Activated CD4-positive, alpha-beta T cell treated with anti-CD3 and anti-CD28 coated beads, Interleukin-2, amount 50 U/mL, for 48 hours (primary cell): Measurements from ENCODE around the gene MCMBP.
A peak's percentile ranks its signal among the peaks of the same experiment; 100 is the strongest.
"Not testable (repeated sequence)": the region's sequence is repeated elsewhere in the genome, so short reads cannot be mapped to it uniquely, and the experiment has no call there.

ENCODE experiments used
- DNase-seq, 2 experiments: peaks; one replicate each; pipeline ENCODE4 v3.0.0-alpha.2; 2020

MCMBP gene

DNA sequence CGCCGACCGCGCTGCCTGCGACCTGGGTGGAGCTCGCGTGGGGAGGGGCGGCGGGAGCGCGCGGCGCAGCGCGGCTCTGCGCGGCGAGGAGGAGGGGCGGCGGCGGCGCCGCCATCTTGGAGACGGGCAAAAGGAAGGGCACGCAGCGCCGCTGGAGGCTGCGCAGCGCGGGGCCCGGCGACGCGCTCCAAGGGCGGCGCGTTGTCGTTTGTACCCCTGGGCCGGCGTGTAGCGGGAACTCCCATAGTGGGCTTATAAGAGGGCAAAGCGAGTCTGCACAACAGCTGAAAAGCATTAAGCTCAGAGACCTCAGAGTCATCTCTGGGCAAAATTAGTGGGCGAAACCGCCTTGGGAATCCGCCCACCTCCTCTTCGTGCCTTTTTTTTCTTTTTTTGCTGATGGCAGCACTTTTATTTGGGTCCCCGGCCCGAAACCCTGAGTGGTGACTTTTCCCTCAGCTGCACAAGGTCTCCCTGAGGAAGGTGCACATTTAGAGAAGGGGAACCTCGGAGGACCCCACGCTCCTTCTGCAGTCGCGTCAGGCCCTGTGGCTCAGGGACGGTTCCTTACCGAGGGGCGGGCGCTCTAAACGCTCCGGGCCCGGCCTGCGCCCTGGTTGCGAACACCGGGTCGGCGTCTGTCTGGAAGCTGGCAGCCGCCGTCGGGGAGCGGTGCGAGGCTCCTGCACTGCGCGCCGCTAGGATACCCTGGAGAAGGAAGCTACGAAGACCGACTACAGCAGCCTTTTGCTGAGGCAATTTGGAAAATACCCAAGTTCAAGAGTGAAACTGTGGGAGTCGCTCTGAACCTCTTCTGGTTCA lies 428 bp upstream of the MCMBP start:
- peak; percentile 85 to 86 for DNase-seq

DNA sequence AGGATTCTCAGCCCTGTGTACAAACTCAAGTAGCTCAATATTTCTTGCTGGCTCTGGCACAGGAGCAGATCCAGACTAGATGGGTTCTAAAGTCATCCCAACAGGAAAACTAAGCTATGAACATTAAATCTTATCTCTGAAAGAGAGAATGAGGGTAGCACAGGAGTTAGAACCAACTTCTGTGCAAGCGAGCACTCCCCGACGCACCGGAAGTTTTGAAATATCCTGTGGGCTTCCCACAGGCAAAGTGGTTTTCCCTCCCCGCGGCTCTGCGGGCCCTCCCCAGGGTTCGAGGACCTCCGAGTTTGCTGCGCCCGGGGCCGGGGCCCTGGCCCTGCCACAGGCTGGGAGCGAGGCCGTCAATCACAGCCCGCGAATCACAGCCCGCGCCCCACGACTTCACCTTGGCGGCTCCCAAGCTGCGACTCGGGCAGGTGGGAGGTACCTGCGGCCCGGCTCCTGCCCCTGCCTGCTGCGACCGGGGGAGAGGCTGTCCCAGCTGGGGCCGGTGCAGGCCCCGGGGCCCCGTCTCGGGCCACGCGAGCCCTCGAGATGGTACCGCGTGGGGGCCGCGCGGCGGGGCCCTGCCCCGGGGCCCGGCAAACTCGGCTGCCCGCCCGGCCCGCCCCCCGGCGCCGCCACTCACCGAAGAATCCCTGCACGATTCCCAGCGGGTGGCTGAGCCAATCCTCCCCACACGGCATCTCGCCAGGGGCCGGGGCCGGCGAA lies 598 bp downstream of the MCMBP start:
- DNase-seq = peak; percentile 57 to 58

DNA sequence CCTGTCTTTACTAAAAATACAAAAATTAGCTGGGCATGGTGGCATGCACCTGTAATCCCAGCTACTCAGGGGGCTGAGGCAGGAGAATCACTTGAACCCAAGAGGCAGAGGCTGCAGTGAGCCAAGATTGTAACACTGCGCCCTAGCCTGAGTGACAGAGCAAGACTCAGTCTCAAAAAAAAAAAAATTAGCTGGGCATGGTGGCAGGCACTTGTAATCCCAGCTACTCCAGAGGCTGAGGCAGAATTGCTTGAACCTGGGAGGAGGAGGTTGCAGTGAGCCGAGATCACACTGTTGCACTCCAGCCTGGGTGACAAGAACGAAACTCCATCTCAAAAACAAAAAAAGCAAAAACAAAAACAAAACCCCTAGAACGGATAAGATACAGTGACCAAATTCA lies 3.2 kb downstream of the MCMBP start:
- not testable (repeated sequence) for DNase-seq

DNA sequence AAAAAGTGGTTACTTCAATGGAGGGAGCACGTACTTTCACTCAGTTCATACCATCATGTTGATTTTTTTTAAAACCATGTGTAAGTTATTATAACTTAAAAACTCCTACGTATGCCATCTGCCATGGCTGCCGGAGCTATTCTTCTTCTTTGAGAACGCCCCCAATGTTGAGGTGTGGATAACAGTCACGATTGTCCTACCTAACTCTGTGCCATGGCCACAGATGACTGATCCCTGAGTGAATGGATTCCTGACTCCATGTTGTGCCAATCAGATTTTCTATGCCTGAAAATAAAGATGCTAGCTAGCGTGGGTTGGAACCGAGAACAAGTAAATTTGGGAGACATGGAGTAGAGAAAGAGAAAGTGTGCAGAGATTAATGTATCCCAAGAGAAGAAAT lies 5.3 kb downstream of the MCMBP start:
- DNase-seq = no peak

DNA sequence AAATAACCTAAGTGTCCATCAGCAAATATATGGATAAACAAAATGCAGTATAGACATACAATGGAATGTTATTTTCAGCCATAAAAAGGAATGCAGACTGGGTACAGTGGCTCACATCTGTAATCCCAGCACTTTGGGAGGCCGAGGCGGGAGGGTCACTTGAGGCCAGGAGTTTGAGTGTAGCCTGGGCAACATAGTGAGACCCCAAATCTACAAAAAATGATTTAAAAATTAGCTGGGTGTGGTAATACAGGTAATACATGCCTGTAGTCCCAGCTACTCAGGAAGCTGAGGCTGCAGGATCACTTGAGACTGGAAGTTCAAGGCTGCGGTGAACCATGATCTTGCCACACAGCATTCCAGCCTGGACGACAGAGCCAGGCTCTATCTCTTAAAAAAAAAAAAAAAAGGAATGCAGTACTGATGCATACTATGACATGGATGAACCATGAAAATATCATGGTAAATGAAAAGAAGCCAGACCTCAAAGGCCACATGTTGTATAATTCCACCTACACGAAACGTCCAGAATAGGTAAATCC lies 6.9 kb downstream of the MCMBP start:
- DNase-seq = no peak

DNA sequence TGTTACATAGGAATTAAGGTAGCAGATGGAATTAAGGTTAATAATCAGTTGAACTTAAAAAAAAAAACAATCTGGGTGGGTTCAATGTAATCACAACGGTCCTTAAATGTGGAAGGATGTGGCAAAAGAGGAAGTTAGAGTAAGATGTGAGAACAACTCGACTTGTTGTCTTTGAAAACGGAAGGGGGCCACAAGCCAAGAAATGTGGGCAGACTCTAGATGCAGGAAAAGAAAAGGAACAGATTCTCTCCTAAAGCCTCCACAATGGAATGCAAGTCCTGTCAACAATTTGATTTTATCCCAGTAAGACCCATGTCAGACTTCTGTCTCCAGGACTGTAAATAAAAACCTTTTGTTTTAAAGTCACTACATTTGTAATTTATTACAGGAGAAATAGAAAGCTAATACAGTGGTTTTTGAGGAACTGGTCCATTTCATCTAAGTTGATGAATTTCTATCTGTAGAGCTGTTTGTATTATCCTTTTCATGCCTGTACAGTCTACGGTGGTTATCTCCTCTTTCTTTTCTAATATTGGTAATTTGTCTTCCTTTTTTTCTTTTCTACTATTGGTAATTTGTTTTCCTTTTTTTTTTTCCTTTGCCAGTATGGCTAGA lies 8.6 kb downstream of the MCMBP start:
- no peak for DNase-seq

DNA sequence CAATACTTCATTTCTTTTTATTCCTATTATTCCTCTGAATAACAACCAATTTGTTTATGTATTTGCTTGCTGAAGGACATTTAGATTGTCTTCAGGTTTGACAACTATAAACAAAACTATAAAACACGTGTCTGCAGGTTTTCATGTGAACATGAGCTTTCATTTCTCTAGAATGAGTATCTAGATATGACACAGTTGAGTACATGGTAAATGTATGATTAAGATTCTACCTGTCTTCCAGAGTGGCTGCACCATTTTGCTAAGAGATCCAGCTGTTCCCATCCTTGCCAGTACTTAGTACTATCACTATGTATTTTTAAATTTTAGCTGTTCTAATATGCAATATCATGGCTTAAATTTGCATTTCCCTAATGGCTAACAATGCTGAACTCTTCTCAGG lies 10.1 kb downstream of the MCMBP start:
- DNase-seq = no peak

DNA sequence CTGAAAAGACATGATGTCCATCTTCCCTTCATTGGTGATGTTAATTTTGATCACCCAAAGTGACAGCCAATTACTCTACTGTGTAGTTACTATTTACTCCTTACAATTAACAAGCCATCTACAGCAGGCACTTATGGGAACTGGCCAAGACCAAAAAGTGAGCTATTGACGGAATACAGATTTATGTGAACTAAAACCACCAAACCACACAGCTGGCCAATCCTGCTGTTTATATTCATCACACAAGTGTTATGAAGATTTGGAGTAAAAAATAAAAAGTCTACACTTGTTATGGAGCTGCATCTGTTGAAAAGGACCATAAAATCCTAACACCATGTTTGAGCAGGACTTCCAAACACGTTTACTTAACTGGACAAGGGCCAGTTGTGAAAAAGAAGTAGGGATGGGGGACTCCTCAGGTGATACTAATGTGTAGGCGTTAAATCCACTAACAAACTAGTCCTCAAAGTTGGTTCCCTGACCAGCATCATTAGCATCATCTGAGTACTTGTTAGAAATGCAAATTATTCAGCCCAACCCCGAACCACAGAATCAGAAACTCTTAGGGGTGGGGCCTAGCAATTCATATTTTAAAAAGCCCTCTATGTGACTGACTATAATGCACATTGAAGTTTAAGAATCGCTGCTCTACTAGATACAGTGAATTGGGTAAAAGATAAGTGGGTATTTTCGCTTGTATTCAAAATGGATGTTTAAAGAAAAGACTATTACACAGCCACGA lies 11.6 kb downstream of the MCMBP start:
- no peak for DNase-seq

DNA sequence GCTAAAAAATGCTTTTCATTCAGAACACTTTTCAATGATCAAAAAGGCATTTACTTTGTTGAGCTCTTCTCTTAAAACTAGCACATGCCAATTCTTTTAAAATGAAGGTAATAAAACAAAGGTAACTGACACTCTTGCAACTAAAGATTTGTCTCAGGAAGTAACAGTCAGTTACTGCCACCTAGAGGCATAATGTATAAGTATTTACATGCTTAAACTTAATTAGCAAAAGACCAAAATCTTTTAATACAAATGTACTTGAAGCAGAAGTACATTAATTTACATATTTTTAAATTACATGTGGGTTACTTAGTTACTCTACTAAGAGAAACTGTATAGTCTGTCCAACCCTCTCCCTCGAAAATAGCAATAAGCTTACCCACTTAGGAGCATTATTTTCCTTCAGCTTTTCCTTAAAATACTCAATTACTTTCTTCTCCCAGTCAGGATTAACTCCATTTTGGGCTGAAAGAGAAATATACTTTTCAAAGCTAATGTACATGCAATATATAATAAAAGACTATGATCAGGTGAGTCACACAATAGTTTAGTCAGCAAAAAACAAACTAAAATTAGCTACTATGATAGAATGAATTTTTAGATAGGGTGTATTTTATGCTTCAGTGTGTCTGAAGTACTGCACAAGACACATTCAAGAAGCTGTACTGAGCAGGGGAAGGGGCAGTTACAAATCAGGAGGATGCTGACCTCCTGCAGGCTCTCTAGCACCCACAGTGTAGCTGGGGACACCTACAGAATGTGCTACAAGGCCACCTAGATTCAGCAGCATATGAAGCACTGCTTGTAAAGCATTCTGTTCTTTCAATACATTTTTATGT lies 13.0 kb downstream of the MCMBP start:
- DNase-seq = no peak

DNA sequence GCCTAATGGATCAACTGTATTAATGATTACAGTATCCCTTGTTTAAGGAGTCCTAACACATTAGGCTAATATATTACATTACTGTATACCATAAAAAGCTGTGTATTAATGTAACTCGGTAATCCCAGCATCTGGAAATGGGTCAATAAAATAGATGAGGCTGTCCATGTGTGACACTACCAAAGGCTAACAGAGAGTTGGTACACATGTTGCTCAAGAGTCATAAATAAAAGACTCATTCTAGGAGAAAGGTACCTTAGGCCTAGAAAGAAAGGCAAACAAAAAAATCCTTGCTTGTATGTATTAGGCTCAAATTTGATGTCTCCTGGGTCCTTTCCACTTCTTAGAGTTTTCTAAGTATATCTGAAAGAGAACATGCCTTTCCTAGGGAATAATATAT lies 14.6 kb downstream of the MCMBP start:
- DNase-seq = no peak

DNA sequence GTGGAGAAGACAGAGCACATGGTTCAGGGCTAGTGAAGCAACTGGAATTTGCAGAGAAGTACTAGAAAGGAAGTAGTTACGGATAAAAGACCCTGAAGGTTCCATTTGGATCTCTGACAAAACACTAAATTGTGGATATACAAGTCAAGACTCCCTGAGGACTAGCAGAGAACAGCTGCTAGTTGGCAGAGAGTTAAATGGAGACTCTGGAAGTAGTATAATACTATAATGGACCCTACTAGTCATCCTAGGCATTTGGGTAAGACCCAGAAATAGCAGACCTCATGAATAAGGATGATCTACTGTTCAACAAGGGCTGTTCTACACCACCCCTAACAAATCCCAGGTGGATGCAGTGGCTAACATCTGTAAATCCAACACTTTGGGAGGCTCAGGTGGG lies 19.1 kb downstream of the MCMBP start:
- no peak for DNase-seq

DNA sequence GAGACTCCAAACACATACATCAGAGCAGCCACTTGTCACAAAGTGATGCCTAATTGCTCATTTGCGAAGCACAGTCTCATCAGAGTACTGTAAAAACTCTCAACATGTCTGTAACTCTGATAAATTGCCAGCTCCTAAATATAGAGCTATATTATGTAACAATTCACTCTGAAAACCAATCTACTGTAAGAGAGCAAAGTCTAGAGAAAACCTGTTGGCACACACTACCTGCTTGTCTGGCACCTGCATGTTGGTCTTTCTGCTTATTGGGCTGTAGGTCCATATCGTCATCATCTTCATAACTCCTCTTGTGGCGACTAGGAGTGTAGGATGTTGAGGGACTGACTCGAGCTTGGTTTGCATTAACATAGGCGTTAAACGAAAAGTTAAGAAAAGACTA lies 19.8 kb downstream of the MCMBP start:
- DNase-seq = no peak

DNA sequence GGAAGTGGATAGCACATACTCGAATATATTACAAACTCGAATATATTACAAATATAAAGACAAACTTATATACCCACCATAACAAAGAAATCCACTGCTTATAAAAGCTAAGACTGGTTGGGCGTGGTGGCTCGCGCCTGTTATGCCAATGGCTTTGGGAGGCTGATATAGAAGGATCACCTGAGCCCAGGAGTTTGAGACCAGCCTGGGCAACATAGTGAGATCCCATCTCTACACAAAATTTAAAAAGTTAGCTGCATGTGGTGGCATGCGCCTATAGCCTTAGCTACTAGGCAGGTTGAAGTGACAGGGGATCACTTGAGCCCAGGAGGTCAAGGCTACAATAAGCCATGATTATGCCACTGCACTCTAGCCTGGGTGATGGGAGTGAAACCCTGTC lies 20.4 kb downstream of the MCMBP start:
- DNase-seq = no peak

DNA sequence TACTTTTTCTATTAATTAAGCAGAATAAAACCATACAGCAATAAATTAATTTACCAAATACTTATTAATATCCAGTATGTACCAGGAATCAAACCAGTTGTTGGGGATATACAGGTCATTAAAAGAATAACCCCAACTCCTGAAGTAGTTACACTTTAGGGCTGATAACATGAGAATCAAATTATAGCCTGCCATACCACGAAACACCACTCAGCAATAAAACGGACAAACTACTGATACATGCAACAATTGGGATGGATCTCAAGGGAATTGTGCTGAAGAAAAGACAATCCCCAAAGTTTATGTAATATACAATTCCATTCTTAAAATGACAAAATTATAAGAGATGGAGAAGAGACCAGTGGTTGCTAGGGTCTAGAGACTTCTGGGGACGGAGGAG lies 22.7 kb downstream of the MCMBP start:
- DNase-seq = no peak

DNA sequence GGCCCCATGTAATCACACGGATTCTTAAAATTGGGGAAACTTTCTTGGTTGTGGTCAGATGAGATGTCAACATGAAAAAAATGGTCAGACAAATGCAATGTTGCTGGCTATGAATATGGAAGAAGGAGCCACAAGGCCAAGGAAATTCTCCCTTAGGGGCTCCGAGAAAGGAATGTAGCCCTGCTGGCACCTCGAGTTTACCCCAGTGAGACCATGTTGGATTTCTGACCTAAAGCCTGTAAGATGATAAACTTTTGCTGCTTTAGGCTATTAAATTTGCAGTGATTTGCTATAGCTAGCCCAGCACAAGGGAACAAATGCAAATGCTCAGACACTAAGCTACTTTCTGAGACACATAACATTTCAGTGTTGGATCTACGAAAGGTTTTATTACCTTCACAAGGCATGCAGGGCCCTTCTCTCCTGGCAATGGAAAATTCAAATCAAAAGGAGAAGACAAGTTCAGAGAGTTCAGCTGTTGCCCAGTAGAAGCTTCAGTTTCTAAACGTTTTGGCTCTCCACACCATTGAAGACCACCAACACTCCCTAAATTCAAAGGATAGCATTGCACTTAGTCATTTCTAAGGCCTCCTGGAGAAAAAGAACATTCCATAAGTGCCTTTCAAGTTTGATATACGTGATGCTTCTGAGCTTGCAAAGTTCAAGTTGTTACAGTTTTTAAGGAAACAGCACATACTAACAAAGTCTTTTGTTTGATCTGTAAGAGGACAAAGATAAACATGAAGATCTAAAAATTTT lies 23.4 kb downstream of the MCMBP start:
- no peak for DNase-seq

DNA sequence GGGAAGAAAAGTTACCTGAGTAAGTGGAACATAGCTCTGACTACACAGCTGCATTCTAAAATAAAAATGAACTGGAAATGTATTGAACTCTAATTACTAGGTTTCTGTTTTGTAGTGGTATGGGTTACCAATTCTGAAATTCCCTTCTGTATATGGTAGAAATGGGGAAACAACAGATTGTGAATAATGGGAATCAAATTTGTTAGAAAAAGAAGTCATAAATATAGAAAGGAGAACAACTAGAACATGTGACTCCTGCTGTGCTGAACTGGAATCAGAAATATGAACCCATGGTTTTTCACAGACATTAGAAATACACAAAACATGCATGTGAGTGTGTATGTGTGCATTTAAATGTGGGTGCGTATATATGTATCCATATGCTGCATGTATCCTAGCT lies 27.0 kb downstream of the MCMBP start:
- DNase-seq = no peak

DNA sequence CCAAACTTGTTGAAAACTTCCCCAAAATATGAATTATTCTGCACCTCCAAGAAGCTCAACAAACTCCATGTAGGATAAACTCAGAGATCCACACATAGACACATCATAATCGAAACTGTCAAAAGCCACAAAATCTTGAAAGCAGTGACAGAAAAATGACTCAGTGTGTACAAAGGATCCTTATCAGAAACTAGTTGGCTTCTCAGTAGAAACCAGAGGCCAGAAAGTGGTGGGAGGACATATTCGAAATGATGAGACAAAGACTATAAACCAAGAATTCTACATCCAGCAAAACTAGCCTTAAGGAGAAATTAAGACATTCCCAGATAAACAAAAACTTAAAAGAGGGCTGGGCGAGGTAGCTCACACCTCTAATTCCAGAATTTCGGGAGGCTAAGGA lies 38.5 kb downstream of the MCMBP start:
- DNase-seq = peak in 1 of 2 experiments; percentile 20

DNA sequence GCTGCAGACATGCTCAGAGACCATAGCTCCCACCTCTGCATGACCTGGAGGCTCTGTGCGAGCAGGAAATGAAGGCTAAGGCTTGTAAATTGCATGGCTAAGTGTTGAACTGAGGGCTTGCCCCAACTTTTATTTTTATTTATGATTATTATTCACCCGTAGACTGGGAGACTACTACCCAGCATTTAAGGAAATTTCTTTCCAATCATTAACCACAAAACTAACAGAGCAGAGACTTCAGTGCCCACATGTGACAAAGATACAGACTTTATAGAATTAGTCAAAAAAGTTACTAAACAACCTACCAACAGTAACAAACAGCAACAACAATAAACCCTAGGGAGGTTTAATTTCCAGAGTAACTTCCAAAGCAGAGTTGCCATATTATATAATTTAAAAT lies 39.7 kb downstream of the MCMBP start:
- no peak for DNase-seq

DNA sequence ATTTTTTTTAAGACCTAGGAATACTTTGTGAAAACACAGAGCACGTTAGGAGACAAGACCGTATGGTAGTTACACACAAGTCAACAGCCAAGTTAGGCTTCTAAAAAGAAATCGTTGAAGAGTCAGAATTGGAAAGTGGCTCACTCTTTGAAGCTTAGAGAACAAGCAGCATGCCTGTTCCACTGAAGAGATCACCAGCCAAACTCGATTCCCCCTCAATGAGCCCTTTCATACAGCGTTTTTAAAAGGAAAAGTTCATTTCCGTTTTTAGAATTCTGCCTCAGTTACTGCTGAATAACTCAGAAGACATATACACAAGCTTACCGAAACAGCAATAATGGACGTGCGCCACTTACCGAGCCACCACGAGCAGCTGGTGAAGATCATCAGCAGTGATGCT lies 41.0 kb downstream of the MCMBP start:
- no peak for DNase-seq

DNA sequence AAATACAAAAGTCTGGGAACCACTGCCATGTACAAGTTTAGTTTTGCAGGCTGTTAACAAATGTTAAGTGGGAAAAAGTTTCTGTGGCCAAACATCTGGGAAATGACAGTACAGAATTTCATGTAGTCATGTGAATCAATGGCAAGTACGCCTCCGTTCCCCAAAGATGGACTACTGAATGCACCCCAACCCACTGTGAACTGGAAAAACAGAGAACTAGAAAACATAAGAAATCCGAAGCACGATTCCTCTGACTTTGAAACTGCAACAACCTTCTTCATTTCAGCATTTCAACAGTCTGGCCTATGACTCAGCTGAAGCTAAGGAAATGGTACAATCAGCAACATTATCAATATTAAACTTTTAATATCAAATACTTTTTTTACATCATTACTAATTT lies 41.8 kb downstream of the MCMBP start:
- DNase-seq = no peak

DNA sequence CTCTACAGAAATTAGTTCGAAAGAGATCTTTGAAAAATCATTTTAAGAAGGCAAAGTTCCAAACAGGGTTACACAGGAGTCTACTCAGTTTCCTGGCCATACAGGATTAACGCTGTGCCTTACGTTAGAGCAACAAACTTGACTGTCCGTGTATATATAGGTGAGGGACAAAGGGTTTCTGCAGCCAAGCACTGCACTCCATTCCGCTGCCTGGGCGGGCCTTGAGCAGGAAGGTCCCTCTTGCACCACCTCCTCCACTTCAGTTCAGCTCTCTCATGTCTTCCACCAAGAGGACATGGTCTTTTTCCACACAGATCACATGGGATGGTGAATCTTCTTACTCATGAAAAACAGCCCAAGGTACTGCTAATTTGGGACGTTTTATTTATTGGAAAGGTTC lies 43.2 kb downstream of the MCMBP start:
- no peak for DNase-seq
